Measurements from ENCODE around the gene RASA2. TPM values are rescaled to one million over a fixed set of nuclear protein-coding genes. Genes with fewer than 3 reads are reported as not detected.

RASA2 gene
- total RNA-seq, 6 donors from 2014 or later = 11.7 to 41.5 (median 21.3) TPM

- DNase-seq (no peak), ATAC-seq (ENCODE audit: low FRiP score in 2 of 2) (no peak)
- Histone ChIP-seq H3K27me3 (no peaks in the 10 kb centered on the region), H3K4me1 (no peaks in the 10 kb centered on the region), H3K27ac (no peak overlapping the region), H3K4me3 (no peak overlapping the region), H3K9me3 (no peaks in the 10 kb centered on the region), H3K36me3 (peaks cover 0 to 16% (median 10%) of the 10 kb centered on the region in 4 donors)
- WGBS, 2 donors = 100% methylated on average over 3 of the region's 3 CpGs
- TF ChIP-seq, protein P1, sequence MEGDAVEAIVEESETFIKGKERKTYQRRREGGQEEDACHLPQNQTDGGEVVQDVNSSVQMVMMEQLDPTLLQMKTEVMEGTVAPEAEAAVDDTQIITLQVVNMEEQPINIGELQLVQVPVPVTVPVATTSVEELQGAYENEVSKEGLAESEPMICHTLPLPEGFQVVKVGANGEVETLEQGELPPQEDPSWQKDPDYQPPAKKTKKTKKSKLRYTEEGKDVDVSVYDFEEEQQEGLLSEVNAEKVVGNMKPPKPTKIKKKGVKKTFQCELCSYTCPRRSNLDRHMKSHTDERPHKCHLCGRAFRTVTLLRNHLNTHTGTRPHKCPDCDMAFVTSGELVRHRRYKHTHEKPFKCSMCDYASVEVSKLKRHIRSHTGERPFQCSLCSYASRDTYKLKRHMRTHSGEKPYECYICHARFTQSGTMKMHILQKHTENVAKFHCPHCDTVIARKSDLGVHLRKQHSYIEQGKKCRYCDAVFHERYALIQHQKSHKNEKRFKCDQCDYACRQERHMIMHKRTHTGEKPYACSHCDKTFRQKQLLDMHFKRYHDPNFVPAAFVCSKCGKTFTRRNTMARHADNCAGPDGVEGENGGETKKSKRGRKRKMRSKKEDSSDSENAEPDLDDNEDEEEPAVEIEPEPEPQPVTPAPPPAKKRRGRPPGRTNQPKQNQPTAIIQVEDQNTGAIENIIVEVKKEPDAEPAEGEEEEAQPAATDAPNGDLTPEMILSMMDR (IDR thresholded peaks at IDR 0.05) = no peak
- TF ChIP-seq EP300 (IDR thresholded peaks at IDR 0.05) = no peak
These were observed 116.7 kb downstream of the RASA2 start for GRCh38 chr3:141603473-141604035.

DNA sequence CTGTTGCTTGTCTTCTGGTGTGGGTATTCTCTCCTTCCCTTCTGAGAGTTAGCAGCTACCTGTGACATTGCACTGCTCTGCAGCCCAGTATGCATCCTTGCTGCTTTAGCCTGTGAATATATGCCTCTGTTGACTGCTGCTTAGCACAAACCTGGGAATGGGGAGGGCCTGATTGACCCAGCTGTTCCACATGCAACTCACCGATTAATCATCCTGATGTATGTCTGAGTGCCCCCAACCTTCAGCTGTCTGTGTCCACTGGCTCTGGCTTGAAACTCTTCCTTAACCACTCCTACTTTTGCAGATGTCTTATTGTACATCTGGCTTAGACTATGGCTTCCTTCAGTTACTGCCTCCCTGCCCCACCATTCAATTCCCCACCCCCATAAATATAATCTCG, 119.1 kb downstream of the RASA2 start:
- H3K27ac ChIP-seq = no peak overlapping the region
- no peak for ATAC-seq (ENCODE audit: low FRiP score in 2 of 2)
- DNase-seq = no peak
- peaks cover 0 to 31% (median 15%) of the 10 kb centered on the region in 4 donors for H3K36me3 ChIP-seq
- H3K4me3 ChIP-seq = no peak overlapping the region
- no peaks in the 10 kb centered on the region for H3K4me1 ChIP-seq
- WGBS, 2 donors = 72 to 82% methylated on average over 2 of the region's 2 CpGs
- H3K27me3 ChIP-seq = no peaks in the 10 kb centered on the region
- TF ChIP-seq EP300 (IDR thresholded peaks at IDR 0.05) (no peak), POLR2AphosphoS5 (IDR thresholded peaks at IDR 0.05) (no peak), POLR2A (IDR thresholded peaks at IDR 0.05) (no peak)
- TF ChIP-seq, protein P1 (IDR thresholded peaks at IDR 0.05) = no peak
- H3K9me3 ChIP-seq = no peaks in the 10 kb centered on the region

DNA sequence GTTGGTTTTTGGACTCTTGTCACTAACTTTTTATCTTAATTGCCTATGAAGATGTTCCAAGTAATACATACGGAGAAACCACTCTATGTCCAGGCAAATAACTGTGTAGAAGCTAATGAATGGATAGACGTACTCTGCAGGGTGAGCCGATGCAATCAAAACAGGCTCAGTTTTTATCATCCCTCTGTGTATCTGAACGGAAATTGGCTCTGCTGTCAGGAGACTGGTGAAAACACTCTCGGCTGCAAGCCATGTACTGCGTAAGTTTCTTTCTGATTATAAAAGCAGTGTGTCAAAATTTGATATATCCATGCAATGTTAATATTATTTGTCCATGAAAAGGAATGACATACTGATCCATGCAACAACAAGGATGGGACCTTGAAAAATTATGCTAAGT, 121.6 kb downstream of the RASA2 start:
- no peak for TF ChIP-seq EP300 (IDR thresholded peaks at IDR 0.05)
- no peak for TF ChIP-seq POLR2A (IDR thresholded peaks at IDR 0.05)
- no peak for TF ChIP-seq POLR2AphosphoS5 (IDR thresholded peaks at IDR 0.05)
- TF ChIP-seq, protein P1 (IDR thresholded peaks at IDR 0.05) = no peak
- Histone ChIP-seq H3K4me3 (no peak overlapping the region), H3K36me3 (peaks cover 13 to 43% (median 28%) of the 10 kb centered on the region in 4 donors), H3K27me3 (no peaks in the 10 kb centered on the region), H3K9me3 (no peaks in the 10 kb centered on the region), H3K27ac (no peak overlapping the region), H3K4me1 (no peaks in the 10 kb centered on the region)
- WGBS, 2 donors = 74 to 78% methylated on average over 6 of the region's 6 CpGs
- DNase-seq (no peak), ATAC-seq (ENCODE audit: low FRiP score in 2 of 2) (no peak)

DNA sequence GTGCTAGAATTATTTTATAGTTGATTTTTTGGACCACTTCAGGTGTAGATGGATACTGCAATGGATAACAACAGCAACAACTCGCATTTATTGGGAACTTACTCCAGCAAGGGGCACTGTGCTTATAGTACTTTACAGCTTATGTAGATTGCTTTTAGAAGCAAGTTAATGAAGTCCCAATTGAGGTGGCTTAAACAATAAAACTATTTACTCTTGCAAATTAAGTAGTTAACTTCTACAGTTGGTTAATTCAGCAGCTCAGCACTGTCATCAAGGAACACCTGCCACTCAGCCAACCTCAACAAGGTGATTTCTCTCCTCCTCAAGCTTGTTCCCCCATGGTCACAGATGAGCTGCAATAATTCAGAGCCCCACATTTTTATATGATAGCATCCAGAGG, 124.1 kb downstream of the RASA2 start:
- Histone ChIP-seq H3K36me3 (peaks cover 13 to 54% (median 28%) of the 10 kb centered on the region in 4 donors), H3K27me3 (no peaks in the 10 kb centered on the region), H3K4me3 (no peak overlapping the region), H3K9me3 (no peaks in the 10 kb centered on the region), H3K4me1 (no peaks in the 10 kb centered on the region), H3K27ac (no peak overlapping the region)
- DNase-seq = no peak
- WGBS, 2 donors = 96% methylated on average over 1 of the region's 1 CpG
- ATAC-seq (ENCODE audit: low FRiP score in 2 of 2) = no peak
- TF ChIP-seq, protein P1 (IDR thresholded peaks at IDR 0.05) = no peak
- no peak for TF ChIP-seq POLR2A (IDR thresholded peaks at IDR 0.05)
- TF ChIP-seq EP300 (IDR thresholded peaks at IDR 0.05) = no peak
- TF ChIP-seq POLR2AphosphoS5 (IDR thresholded peaks at IDR 0.05) = no peak

All from upper lobe of left lung (tissue), 6 donors.